A673 (cell line): Measurements from ENCODE around the gene TXNDC15. TPM values are rescaled to one million over a fixed set of nuclear protein-coding genes. Genes with fewer than 3 reads are reported as not detected.

Experiments
- BruUV-seq: library from RNA; stranded (reverse); fragments of 400-500 nt; replicated peaks from 2 replicates; lab custom pipeline; 2021; lab: Mats Ljungman, UMichigan
- CTCF ChIA-PET: fragments of 300-600 bp; sonication (Branson Sonifier 250); formaldehyde crosslinking; loops from one replicate; lab custom pipeline; 2022; ENCODE audit warnings: antibody characterized with exemption; lab: Charles Lee
- POLR2A ChIA-PET: fragments of 300-600 bp; sonication (Branson Sonifier 250); formaldehyde crosslinking; loops from one replicate; lab custom pipeline; 2022; ENCODE audit warnings: antibody characterized with exemption; ENCODE audit not compliant: low non-redundant PET; lab: Charles Lee
- DNase-seq: peaks from one replicate; pipeline ENCODE4 v3.0.0-alpha.2; 2015; ENCODE audit warnings: low spot score
- H3K27ac ChIP-seq: fragments of 200-600 bp; sonication (generic); 2 replicates; pipeline ENCODE4 v1.5.1; 2016; ENCODE audit warnings: mixed run types, low read depth, mild to moderate bottlenecking, mixed read lengths, antibody characterized with exemption, low read length; ENCODE audit not compliant: poor library complexity, severe bottlenecking
- H3K27me3 ChIP-seq: fragments of 200-600 bp; sonication (generic); replicated peaks from 2 replicates; pipeline ENCODE4 v1.6.1; 2017; ENCODE audit warnings: mixed run types, low read depth, mild to moderate bottlenecking, mixed read lengths, antibody characterized with exemption, low read length; ENCODE audit not compliant: insufficient read depth, poor library complexity
- H3K36me3 ChIP-seq: fragments of 200-600 bp; sonication (generic); 2 replicates; pipeline ENCODE4 v1.6.1; 2016; ENCODE audit warnings: mixed run types, mild to moderate bottlenecking, mixed read lengths, antibody characterized with exemption, low read length; ENCODE audit not compliant: insufficient read depth, poor library complexity, severe bottlenecking
- H3K4me1 ChIP-seq: fragments of 200-600 bp; sonication (generic); 2 replicates; pipeline ENCODE4 v1.6.1; 2017; ENCODE audit warnings: mixed run types, mild to moderate bottlenecking, mixed read lengths, antibody characterized with exemption, low read length; ENCODE audit not compliant: insufficient read depth, poor library complexity, severe bottlenecking
- H3K4me3 ChIP-seq: fragments of 200-600 bp; sonication (generic); 2 replicates; pipeline ENCODE4 v1.5.1; 2016; ENCODE audit warnings: low read depth, mixed run types, mild to moderate bottlenecking, mixed read lengths, low read length; ENCODE audit not compliant: poor library complexity, severe bottlenecking
- H3K9me3 ChIP-seq: fragments of 200-600 bp; sonication (generic); 2 replicates; pipeline ENCODE4 v1.6.1; 2016; ENCODE audit warnings: mixed run types, low read depth, mild to moderate bottlenecking, mixed read lengths, antibody characterized with exemption, low read length; ENCODE audit not compliant: poor library complexity, severe bottlenecking
- EZH2 ChIP-seq: fragments of 200-600 bp; sonication (generic); IDR thresholded peaks from 2 replicates; pipeline ENCODE4 v1.6.1; 2017; ENCODE audit warnings: borderline replicate concordance, low read depth, mild to moderate bottlenecking, mixed read lengths, antibody characterized with exemption, low read length; ENCODE audit not compliant: poor library complexity, severe bottlenecking
- intact Hi-C: fragments of 100-400 bp; cut with micrococcal nuclease; formaldehyde crosslinking; loops from one replicate; pipeline ENCODE4 v1.10.0; 2022; ENCODE audit not compliant: unreplicated experiment
- total RNA-seq: library from RNA; stranded (reverse); gene quantifications from 2 replicates; pipeline ENCODE4 v1.2.3, GENCODE V29; 2021
- TF ChIP-seq, protein P1 (sequence below): fragments of 300-800, 200-600 bp; sonication (generic); conservative IDR thresholded peaks from 2 replicates; pipeline ENCODE4 v1.5.1; 2017; ENCODE audit warnings: low read depth, mild to moderate bottlenecking, antibody characterized with exemption, low read length, moderate library complexity, mixed read lengths

The TXNDC15 gene
- total RNA-seq, 1 experiment from 2014 or later: 42.0 TPM

DNA sequence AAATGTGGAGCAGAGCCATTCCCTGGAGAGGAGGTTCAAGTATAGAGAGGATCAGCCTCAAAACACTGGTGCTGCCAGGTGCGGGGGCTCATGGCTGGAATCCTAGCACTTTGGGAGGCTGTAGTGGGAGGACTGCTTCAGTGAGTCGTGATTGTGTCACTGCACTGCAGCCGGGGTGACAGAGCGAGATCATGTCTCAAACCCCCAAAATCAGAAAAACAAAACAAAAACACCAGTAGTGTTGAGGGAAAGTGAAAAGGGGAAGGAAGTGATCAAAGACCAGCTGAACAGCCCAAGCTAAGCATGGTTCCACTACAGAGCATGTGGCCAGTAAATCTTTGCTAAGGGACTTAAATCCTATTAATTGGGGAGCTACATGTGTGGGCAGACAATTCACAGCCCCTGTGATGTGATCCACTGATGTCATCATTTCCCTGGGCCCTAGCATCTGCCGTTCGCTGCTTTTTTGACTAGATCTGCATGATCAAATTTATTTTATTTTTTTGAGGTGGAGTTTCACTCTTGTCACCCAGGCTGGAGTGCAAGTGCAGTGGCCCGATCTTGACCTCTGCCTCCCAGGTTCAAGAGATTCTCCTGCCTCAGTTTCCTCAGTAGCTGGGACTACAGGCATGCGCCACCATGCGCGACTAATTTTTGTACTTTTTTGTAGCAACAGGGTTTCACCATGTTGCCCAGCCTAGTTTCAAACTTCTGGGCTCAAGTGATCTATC lies 28.1 kb downstream of the TXNDC15 start:
- no peak overlapping the region for H3K4me3 ChIP-seq
- no peaks in the 10 kb centered on the region for H3K36me3 ChIP-seq
- H3K9me3 ChIP-seq: no peaks in the 10 kb centered on the region
- intact Hi-C loops: no loop called here
- BruUV-seq: no TSS peak
- CTCF ChIA-PET: no interaction called here
- TF ChIP-seq, protein P1, sequence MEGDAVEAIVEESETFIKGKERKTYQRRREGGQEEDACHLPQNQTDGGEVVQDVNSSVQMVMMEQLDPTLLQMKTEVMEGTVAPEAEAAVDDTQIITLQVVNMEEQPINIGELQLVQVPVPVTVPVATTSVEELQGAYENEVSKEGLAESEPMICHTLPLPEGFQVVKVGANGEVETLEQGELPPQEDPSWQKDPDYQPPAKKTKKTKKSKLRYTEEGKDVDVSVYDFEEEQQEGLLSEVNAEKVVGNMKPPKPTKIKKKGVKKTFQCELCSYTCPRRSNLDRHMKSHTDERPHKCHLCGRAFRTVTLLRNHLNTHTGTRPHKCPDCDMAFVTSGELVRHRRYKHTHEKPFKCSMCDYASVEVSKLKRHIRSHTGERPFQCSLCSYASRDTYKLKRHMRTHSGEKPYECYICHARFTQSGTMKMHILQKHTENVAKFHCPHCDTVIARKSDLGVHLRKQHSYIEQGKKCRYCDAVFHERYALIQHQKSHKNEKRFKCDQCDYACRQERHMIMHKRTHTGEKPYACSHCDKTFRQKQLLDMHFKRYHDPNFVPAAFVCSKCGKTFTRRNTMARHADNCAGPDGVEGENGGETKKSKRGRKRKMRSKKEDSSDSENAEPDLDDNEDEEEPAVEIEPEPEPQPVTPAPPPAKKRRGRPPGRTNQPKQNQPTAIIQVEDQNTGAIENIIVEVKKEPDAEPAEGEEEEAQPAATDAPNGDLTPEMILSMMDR: no peak
- no peak for TF ChIP-seq EZH2
- POLR2A ChIA-PET: no interaction called here
- H3K27ac ChIP-seq: peak overlapping the region; percentile 31
- H3K4me1 ChIP-seq: peaks cover 7% of the 10 kb centered on the region
- H3K27me3 ChIP-seq: no peaks in the 10 kb centered on the region
- peak; percentile 12 for DNase-seq

DNA sequence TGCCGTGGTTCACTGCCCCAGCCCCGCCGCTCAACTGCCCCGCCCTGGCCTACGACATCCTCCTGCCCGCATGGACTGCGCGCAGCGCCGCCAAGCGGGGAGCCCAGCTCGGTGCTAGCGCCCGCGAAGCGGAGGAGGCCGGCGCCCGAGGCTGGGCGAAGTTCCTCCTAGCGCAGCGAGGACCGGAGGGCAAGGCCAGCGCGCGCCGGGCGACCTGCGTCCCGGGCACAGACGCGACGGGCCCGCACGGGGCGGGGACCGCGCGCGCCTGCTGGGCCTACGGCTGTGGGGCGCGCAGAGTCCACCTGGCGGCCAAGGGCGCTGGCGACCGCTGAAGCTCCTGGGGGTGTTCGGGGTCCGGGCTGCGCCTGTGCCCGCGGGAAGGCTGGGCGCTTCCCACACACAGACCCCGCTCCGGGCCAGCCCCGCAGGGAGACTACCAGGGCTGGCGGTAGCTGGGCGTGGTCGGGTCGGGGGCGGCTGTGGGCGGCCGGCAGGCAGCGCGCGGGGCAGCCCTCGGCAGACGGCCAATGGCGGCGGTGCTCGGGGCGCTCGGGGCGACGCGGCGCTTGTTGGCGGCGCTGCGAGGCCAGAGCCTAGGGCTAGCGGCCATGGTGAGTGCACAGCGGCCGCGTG lies 30.6 kb downstream of the TXNDC15 start, which contains the start of gene PCBD2:
Gene PCBD2 (plus strand): TSS at position 522 of the 636 bp plus-strand sequence. CDS start 9 bp downstream, at position 531.
- ChIA-PET CTCF (interaction anchor here (0.5 to 1.5 kb wide), 4 partner anchors 30 to 601 kb away, joined by 3 to 7 read pairs (median 4); partner anchors contain the start of genes CAMLG and TXNDC15), POLR2A (no interaction called here)
- Histone ChIP-seq H3K9me3 (no peaks in the 10 kb centered on the region), H3K27me3 (no peaks in the 10 kb centered on the region), H3K27ac (peak within 1 kb of the TSS; percentile 96), H3K36me3 (no peaks in the 10 kb centered on the region), H3K4me3 (peak within 1 kb of the TSS; percentile 75), H3K4me1 (peaks cover 7% of the 10 kb centered on the region)
- TF ChIP-seq EZH2: no peak
- TF ChIP-seq, protein P1: peak; percentile 90
- no TSS peak for BruUV-seq
- peak; percentile 96 for DNase-seq
- intact Hi-C loops: loop anchor here (1.0 to 2.0 kb wide), 3 partner anchors 30 to 166 kb away; partner anchors contain the start of genes CAMLG and TXNDC15

DNA sequence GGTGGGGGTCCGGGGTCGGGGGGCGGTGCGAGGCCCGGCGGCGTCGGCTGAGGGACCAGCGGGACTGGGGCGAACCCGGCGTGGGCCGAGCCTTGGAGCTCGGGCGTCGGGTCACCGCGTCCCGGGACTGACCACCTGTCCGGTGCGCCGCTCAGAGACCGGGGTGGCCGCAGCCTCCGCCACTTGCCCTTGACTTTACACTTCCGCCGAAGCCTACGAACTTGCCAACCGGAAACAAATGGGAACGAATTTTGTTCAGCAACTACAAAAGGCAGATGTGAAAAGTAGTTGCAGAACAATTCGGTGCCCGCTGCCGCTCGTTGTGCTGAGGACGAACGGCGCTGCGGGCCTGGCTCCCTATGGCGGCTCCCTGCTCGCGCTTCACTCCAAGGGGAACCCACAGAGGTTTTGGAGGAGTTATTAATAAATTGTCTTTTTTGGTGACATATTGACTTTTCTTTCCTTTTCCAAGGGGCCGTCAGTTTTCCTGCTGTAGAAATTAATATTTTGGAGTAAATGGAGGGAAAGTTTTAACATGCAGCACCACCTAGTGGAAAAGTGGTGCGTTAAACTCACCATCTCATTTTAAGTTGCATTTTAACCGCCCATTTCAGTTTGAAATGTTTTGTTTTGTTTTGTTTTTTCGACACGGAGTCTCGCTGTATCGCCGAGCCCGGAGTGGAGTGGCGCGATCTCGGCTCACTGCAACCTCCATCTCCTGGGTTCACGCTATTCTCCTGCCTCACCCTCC lies 31.2 kb downstream of the TXNDC15 start:
- H3K36me3 ChIP-seq: peaks cover 3% of the 10 kb centered on the region
- peaks cover 7% of the 10 kb centered on the region for H3K4me1 ChIP-seq
- H3K9me3 ChIP-seq: no peaks in the 10 kb centered on the region
- POLR2A ChIA-PET: no interaction called here
- no TSS peak for BruUV-seq
- intact Hi-C loops: loop anchor here (1.0 to 2.0 kb wide), 3 partner anchors 31 to 167 kb away; partner anchors contain the start of genes CAMLG and TXNDC15
- peak overlapping the region; percentile 96 for H3K27ac ChIP-seq
- TF ChIP-seq, protein P1: peak; percentile 88
- TF ChIP-seq EZH2: no peak
- H3K4me3 ChIP-seq: peak overlapping the region; percentile 75
- no peaks in the 10 kb centered on the region for H3K27me3 ChIP-seq
- peak; percentile 87 for DNase-seq
- CTCF ChIA-PET: interaction anchor here (0.5 to 1.5 kb wide), 4 partner anchors 31 to 602 kb away, joined by 3 to 7 read pairs (median 4); partner anchors contain the start of genes CAMLG and TXNDC15
